ENCODE data around the gene CRIM1.

Gene CRIM1

GRCh38 chr2:36582951-36583350 is 227.4 kb downstream of the CRIM1 start:
- TF ChIP-seq SNAI2 (CRISPR knock-in tag; IDR thresholded peaks at IDR 0.05) (no peak), TCF4 (CRISPR knock-in tag; IDR thresholded peaks at IDR 0.05; ENCODE audit: borderline replicate concordance) (no peak), TSHZ2 (CRISPR knock-in tag; IDR thresholded peaks at IDR 0.05) (no peak), BACH2 (CRISPR knock-in tag; IDR thresholded peaks at IDR 0.05; ENCODE audit: borderline replicate concordance) (no peak), ZNF8 (CRISPR knock-in tag; IDR thresholded peaks at IDR 0.05) (no peak), OSR1 (CRISPR knock-in tag; IDR thresholded peaks at IDR 0.05) (no peak), CSRNP3 (CRISPR knock-in tag; IDR thresholded peaks at IDR 0.05) (no peak), ZFP30 (CRISPR knock-in tag; IDR thresholded peaks at IDR 0.05) (no peak)
- no peak for ATAC-seq

- no peak for TF ChIP-seq SNAI2 (CRISPR knock-in tag; IDR thresholded peaks at IDR 0.05)
- TF ChIP-seq CSDC2 (CRISPR knock-in tag; IDR thresholded peaks at IDR 0.05): no peak
- TF ChIP-seq CREB5 (CRISPR knock-in tag; IDR thresholded peaks at IDR 0.05; ENCODE audit: low read depth): no peak
- no peak for TF ChIP-seq TOX (CRISPR knock-in tag; IDR thresholded peaks at IDR 0.05; ENCODE audit: borderline replicate concordance)
- TF ChIP-seq ZFP30 (CRISPR knock-in tag; IDR thresholded peaks at IDR 0.05): no peak
- no peak for TF ChIP-seq ESRRG (CRISPR knock-in tag; IDR thresholded peaks at IDR 0.05)
- no peak for TF ChIP-seq GLIS3 (CRISPR knock-in tag; IDR thresholded peaks at IDR 0.05)
- no peak for TF ChIP-seq OSR1 (CRISPR knock-in tag; IDR thresholded peaks at IDR 0.05)
- TF ChIP-seq PATZ1 (CRISPR knock-in tag; IDR thresholded peaks at IDR 0.05; ENCODE audit: borderline replicate concordance): no peak
- TF ChIP-seq TSHZ2 (CRISPR knock-in tag; IDR thresholded peaks at IDR 0.05): no peak
- no peak for TF ChIP-seq CSRNP3 (CRISPR knock-in tag; IDR thresholded peaks at IDR 0.05)
- TF ChIP-seq ARNTL (CRISPR knock-in tag; IDR thresholded peaks at IDR 0.05; ENCODE audit: borderline replicate concordance, low read depth): no peak
- ATAC-seq: no peak
These were observed 228.7 kb downstream of the CRIM1 start for GRCh38 chr2:36584148-36584794.

- no peak; the same call in 1 of the 3 replicates for ATAC-seq
- TF ChIP-seq POU6F1 (CRISPR knock-in tag; IDR thresholded peaks at IDR 0.05; ENCODE audit: borderline replicate concordance, low read depth): no peak
- TF ChIP-seq RARB (CRISPR knock-in tag; IDR thresholded peaks at IDR 0.05): no peak
- TF ChIP-seq ZNF70 (CRISPR knock-in tag; IDR thresholded peaks at IDR 0.05): no peak
- no peak for TF ChIP-seq CSDC2 (CRISPR knock-in tag; IDR thresholded peaks at IDR 0.05)
- TF ChIP-seq ZC3H10 (CRISPR knock-in tag; IDR thresholded peaks at IDR 0.05): no peak
- TF ChIP-seq ZNF565 (CRISPR knock-in tag; conservative IDR thresholded peaks at IDR 0.05; ENCODE audit: low read depth): no peak
These were observed 231.1 kb downstream of the CRIM1 start for GRCh38 chr2:36586672-36587071.
